Measurements from ENCODE around the gene GFI1B.

DNA sequence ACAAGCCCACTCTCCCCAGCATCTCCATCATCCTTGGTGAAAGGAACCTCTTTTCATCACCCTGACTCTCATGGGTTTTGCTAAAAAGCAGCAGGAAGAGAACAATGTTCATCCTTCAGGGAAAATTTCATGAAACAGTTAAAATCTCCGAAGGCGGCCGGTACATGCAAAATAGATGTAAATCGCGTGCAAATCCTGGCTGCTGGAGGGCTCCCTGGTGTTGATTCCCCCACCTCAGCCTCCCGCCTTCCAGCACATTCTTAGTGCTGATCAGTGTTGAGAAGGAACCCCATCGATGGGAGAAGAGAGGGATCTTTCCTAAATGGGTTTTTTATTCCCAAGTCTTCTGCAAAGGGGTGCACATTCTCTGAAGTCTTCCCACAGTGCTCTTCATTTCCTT is 8.7 kb upstream of the GFI1B start:
- TF ChIP-seq TAF1 (IDR thresholded peaks at IDR 0.05; ENCODE audit: low read depth, low read length) = no peak
- TF ChIP-seq POLR2A (IDR thresholded peaks at IDR 0.05; ENCODE audit: low read depth, low read length) = no peak
- no peak for TF ChIP-seq POLR2AphosphoS5 (IDR thresholded peaks at IDR 0.05; ENCODE audit: low read depth, low read length)
- no peak for TF ChIP-seq POU2F2 (IDR thresholded peaks at IDR 0.05; ENCODE audit: low read depth, low read length)
